ENCODE results near the gene MT4. TPM values are rescaled to one million over a fixed set of nuclear protein-coding genes. Genes with fewer than 3 reads are reported as not detected.

Gene MT4
- total RNA-seq, 5 donors from 2014 or later (not counting 1 experiment from before 2014, with no cell fraction given) = not detected

DNA sequence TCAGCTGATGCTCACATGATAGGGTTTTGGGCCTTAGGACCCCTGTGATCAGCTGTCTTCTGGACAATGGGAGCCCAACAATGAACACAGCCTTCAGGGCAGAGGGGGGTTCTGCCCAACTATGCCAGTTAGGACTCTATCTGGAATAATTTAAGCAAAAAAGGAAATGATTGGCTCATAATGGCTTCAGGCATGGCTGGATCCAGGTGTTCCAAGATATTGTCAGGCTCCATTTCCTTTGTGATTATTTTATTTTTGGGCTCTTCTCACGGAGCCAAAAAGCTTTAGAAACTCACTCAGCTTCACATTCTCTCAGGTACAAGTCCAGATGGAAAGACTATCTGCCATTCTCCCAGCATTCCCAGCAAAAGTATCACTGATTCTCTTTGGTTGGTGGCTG is 40.6 kb downstream of the MT4 start:
- H3K9me3 Mint-ChIP-seq = no peaks in the 10 kb centered on the region
- CTCF ChIA-PET = interaction anchor here (1.3 to 3.7 kb wide), 2 partner anchors 96 kb away, joined by 3 to 24 read pairs; no protein-coding TSS in a partner anchor
- peak overlapping the region in 1 of 2 donors; percentile 94 for H3K27ac Mint-ChIP-seq
- no peak overlapping the region for H3K4me3 Mint-ChIP-seq
- no CpG with 5 or more reads among the region's 1 CpG for WGBS (ENCODE audit: insufficient coverage)
- POLR2A ChIA-PET = no interaction called here
- Histone ChIP-seq H3K4me1 (ENCODE audit: control insufficient read depth in 1 of 2, extremely low read depth in 1 of 2, insufficient read depth in 2 of 2, low read length in 2 of 2) (peaks cover 23 to 41% of the 10 kb centered on the region in 2 experiments), H3K36me3 (ENCODE audit: control insufficient read depth in 2 of 2, extremely low read depth in 1 of 2, insufficient read depth in 1 of 2, low read length in 1 of 2) (no peaks in the 10 kb centered on the region), H3K4me3 (ENCODE audit: control insufficient read depth in 1 of 2, extremely low read depth in 1 of 2, low read length in 1 of 2) (no peak overlapping the region), H3K9me3 (no peaks in the 10 kb centered on the region), H3K27me3 (replicated peaks in 1 of 2; ENCODE audit: control insufficient read depth in 2 of 2, extremely low read depth in 1 of 2, insufficient read depth in 2 of 2, low read length in 1 of 2) (peaks cover 0 to 15% of the 10 kb centered on the region in 2 experiments), H3K27ac (ENCODE audit: low read length) (no peak overlapping the region)
- peaks cover under 1 to 7% of the 10 kb centered on the region in 2 donors for H3K27me3 Mint-ChIP-seq
- no peak for ATAC-seq (replicated peaks in 1 of 4)
- H3K36me3 Mint-ChIP-seq = no peaks in the 10 kb centered on the region
- DNase-seq = no peak
- peaks cover 35 to 40% (median 40%) of the 10 kb centered on the region in 3 donors for H3K4me1 Mint-ChIP-seq

- ChIA-PET CTCF (interaction anchor here in 1 of 2 donors (3.7 kb wide), 1 partner anchor 95 kb away, joined by 24 read pairs; no protein-coding TSS in a partner anchor), POLR2A (no interaction called here)
- no peak for ATAC-seq (replicated peaks in 1 of 4)
These were observed 41.2 kb downstream of the MT4 start for GRCh38 chr16:56606071-56606475.

GRCh38 chr16:56606476-56607108 is 41.7 kb downstream of the MT4 start:
- H3K4me1 ChIP-seq (ENCODE audit: control insufficient read depth in 1 of 2, extremely low read depth in 1 of 2, insufficient read depth in 2 of 2, low read length in 2 of 2) = peaks cover 27 to 50% of the 10 kb centered on the region in 2 experiments
- Mint-ChIP-seq H3K9me3 (no peaks in the 10 kb centered on the region), H3K4me3 (peak overlapping the region; percentile 28 to 96 (median 59)), H3K4me1 (peaks cover 45 to 51% (median 51%) of the 10 kb centered on the region in 3 donors), H3K36me3 (no peaks in the 10 kb centered on the region), H3K27ac (peak overlapping the region; percentile 86 to 94), H3K27me3 (peaks cover 0 to 3% of the 10 kb centered on the region in 2 donors)
- no peaks in the 10 kb centered on the region for H3K9me3 ChIP-seq
- ChIA-PET POLR2A (no interaction called here), CTCF (interaction anchor here in 1 of 2 donors (3.7 kb wide), 1 partner anchor 95 kb away, joined by 24 read pairs; no protein-coding TSS in a partner anchor)
- peaks cover 0 to 4% of the 10 kb centered on the region in 2 experiments for H3K27me3 ChIP-seq (replicated peaks in 1 of 2; ENCODE audit: control insufficient read depth in 2 of 2, extremely low read depth in 1 of 2, insufficient read depth in 2 of 2, low read length in 1 of 2)
- no peak overlapping the region for H3K4me3 ChIP-seq (ENCODE audit: control insufficient read depth in 1 of 2, extremely low read depth in 1 of 2, low read length in 1 of 2)
- H3K36me3 ChIP-seq (ENCODE audit: control insufficient read depth in 2 of 2, extremely low read depth in 1 of 2, insufficient read depth in 1 of 2, low read length in 1 of 2) = no peaks in the 10 kb centered on the region
- ATAC-seq (replicated peaks in 1 of 4) (no peak), DNase-seq (no peak)
- 92% methylated on average over 3 of the region's 8 CpGs for WGBS (ENCODE audit: insufficient coverage)
- H3K27ac ChIP-seq (ENCODE audit: low read length) = peak overlapping the region; percentile 62

More at GRCh38 chr16:56606071-56606475, 41.2 kb downstream of the MT4 start:
- Histone ChIP-seq H3K27me3 (replicated peaks in 1 of 2; ENCODE audit: control insufficient read depth in 2 of 2, extremely low read depth in 1 of 2, insufficient read depth in 2 of 2, low read length in 1 of 2) (peaks cover 0 to 9% of the 10 kb centered on the region in 2 experiments), H3K27ac (ENCODE audit: low read length) (peak overlapping the region; percentile 62), H3K9me3 (no peaks in the 10 kb centered on the region), H3K4me1 (ENCODE audit: control insufficient read depth in 1 of 2, extremely low read depth in 1 of 2, insufficient read depth in 2 of 2, low read length in 2 of 2) (peaks cover 27 to 45% of the 10 kb centered on the region in 2 experiments), H3K4me3 (ENCODE audit: control insufficient read depth in 1 of 2, extremely low read depth in 1 of 2, low read length in 1 of 2) (no peak overlapping the region), H3K36me3 (ENCODE audit: control insufficient read depth in 2 of 2, extremely low read depth in 1 of 2, insufficient read depth in 1 of 2, low read length in 1 of 2) (no peaks in the 10 kb centered on the region)
- 93% methylated on average over 2 of the region's 3 CpGs for WGBS (ENCODE audit: insufficient coverage)
- peaks cover 40 to 46% (median 46%) of the 10 kb centered on the region in 3 donors for H3K4me1 Mint-ChIP-seq
- no peaks in the 10 kb centered on the region for H3K36me3 Mint-ChIP-seq
- no peaks in the 10 kb centered on the region for H3K9me3 Mint-ChIP-seq
- no peak for DNase-seq
- no peak overlapping the region for H3K4me3 Mint-ChIP-seq
- peak overlapping the region; percentile 86 to 94 for H3K27ac Mint-ChIP-seq
- H3K27me3 Mint-ChIP-seq = peaks cover 0 to 4% of the 10 kb centered on the region in 2 donors

DNA sequence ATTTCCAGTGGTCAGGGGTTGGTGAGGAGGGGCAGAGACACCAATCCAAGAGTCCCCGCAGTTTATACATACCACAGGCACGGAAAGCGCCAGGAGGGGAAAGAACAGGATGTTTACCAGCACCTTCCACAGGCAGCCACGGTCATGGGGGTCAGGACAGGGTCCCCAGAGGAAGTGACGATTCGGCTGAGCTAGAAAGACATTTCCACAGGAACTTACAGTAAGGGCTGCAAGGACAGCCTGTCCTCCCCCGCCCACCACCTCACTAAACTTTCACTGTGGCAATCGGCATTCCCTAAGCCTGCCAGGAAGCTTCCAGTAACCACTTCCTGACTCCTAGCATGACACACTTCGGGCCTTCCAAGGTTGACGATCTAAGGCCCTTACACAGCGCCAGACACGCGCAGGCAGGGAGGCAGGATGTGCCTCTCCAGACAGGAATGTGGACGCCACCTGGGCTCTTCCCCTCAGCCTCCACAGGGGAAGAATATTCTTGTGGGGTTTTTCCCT is 42.3 kb downstream of the MT4 start:
- DNase-seq (peak in 14 of 35 experiments; percentile 23 to 59 (median 36)), ATAC-seq (replicated peaks in 1 of 4) (no peak)
- Mint-ChIP-seq H3K36me3 (no peaks in the 10 kb centered on the region), H3K27me3 (peaks cover 0 to 2% of the 10 kb centered on the region in 2 donors), H3K4me3 (peak overlapping the region; percentile 59 to 96 (median 72)), H3K27ac (peak overlapping the region; percentile 86 to 94), H3K4me1 (peaks cover 45 to 53% (median 51%) of the 10 kb centered on the region in 3 donors), H3K9me3 (no peaks in the 10 kb centered on the region)
- H3K27ac ChIP-seq (ENCODE audit: low read length) = peak overlapping the region; percentile 62
- peaks cover 0 to under 1% of the 10 kb centered on the region in 2 experiments for H3K27me3 ChIP-seq (replicated peaks in 1 of 2; ENCODE audit: control insufficient read depth in 2 of 2, extremely low read depth in 1 of 2, insufficient read depth in 2 of 2, low read length in 1 of 2)
- 40% methylated on average over 7 of the region's 14 CpGs for WGBS (ENCODE audit: insufficient coverage)
- no peak overlapping the region for H3K4me3 ChIP-seq (ENCODE audit: control insufficient read depth in 1 of 2, extremely low read depth in 1 of 2, low read length in 1 of 2)
- ChIA-PET POLR2A (no interaction called here), CTCF (interaction anchor here in 1 of 2 donors (3.7 kb wide), 1 partner anchor 94 kb away, joined by 24 read pairs; no protein-coding TSS in a partner anchor)
- peaks cover 27 to 51% of the 10 kb centered on the region in 2 experiments for H3K4me1 ChIP-seq (ENCODE audit: control insufficient read depth in 1 of 2, extremely low read depth in 1 of 2, insufficient read depth in 2 of 2, low read length in 2 of 2)
- no peaks in the 10 kb centered on the region for H3K9me3 ChIP-seq
- H3K36me3 ChIP-seq (ENCODE audit: control insufficient read depth in 2 of 2, extremely low read depth in 1 of 2, insufficient read depth in 1 of 2, low read length in 1 of 2) = no peaks in the 10 kb centered on the region

GRCh38 chr16:56607675-56608042 is 42.8 kb downstream of the MT4 start:
- H3K27me3 ChIP-seq (replicated peaks in 1 of 2; ENCODE audit: control insufficient read depth in 2 of 2, extremely low read depth in 1 of 2, insufficient read depth in 2 of 2, low read length in 1 of 2) = no peaks in the 10 kb centered on the region
- no peak for ATAC-seq (replicated peaks in 1 of 4)
- ChIA-PET POLR2A (interaction anchor here in 1 of 2 donors (1.0 kb wide), 1 partner anchor 1248 kb away, joined by 3 read pairs; no protein-coding TSS in a partner anchor), CTCF (interaction anchor here in 1 of 2 donors (3.7 kb wide), 1 partner anchor 94 kb away, joined by 24 read pairs; no protein-coding TSS in a partner anchor)
- no CpG with 5 or more reads among the region's 2 CpGs for WGBS (ENCODE audit: insufficient coverage)
- H3K36me3 Mint-ChIP-seq = no peaks in the 10 kb centered on the region
- H3K27ac ChIP-seq (ENCODE audit: low read length) = peak overlapping the region; percentile 62
- no peaks in the 10 kb centered on the region for H3K36me3 ChIP-seq (ENCODE audit: control insufficient read depth in 2 of 2, extremely low read depth in 1 of 2, insufficient read depth in 1 of 2, low read length in 1 of 2)
- H3K27me3 Mint-ChIP-seq = no peaks in the 10 kb centered on the region
- no peaks in the 10 kb centered on the region for H3K9me3 ChIP-seq
- H3K27ac Mint-ChIP-seq = peak overlapping the region; percentile 86 to 94
- H3K4me3 Mint-ChIP-seq = peak overlapping the region; percentile 72 to 96 (median 79)
- H3K4me3 ChIP-seq (ENCODE audit: control insufficient read depth in 1 of 2, extremely low read depth in 1 of 2, low read length in 1 of 2) = peak overlapping the region in 1 of 2 donors; percentile 66
- H3K4me1 ChIP-seq (ENCODE audit: control insufficient read depth in 1 of 2, extremely low read depth in 1 of 2, insufficient read depth in 2 of 2, low read length in 2 of 2) = peaks cover 27 to 51% of the 10 kb centered on the region in 2 experiments
- no peaks in the 10 kb centered on the region for H3K9me3 Mint-ChIP-seq
- H3K4me1 Mint-ChIP-seq = peaks cover 45 to 55% (median 51%) of the 10 kb centered on the region in 3 donors
- no peak for DNase-seq
